ENCODE data around the gene JPH4.

JPH4 gene

DNA sequence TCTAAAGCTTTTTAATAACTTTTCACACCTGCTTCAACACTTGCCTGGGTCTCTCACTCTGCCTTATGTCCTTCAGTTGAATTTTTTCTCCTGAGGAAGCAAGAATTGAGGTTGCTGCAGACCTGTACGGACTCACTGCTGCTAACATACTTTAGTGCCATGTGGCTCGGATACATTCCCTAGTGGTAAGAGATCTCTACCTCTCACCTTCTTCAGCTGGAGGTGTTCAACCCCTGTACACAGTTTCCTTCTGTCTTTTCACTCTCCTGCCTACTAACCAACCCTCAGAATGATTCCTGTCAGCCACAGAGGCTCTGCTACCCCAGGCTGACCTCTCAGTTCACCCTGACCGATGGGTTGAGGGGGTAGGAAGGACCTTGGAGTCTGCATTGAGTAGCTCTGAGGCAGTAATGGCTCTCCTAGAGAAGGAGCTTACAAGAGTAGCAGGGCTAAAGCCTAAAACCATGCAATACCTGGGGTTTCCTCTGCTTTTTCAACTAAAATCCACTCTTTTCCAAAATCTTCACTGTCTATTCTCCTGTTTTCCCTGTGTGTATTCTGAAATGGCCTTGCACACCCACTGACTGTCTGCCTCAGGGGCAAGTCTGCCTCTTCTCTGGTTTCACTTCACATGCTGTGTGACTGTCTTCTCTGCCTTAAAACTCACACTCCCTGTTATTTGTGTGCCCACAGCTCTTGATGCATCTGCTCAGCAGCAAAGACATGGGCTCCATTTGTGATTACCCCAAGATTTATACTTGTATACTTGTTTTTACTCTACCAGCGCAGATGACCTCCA lies 43.5 kb upstream of the JPH4 start:
- no peak overlapping the region for H3K4me3 ChIP-seq (ENCODE audit: low read length)
- TF ChIP-seq, protein P1, sequence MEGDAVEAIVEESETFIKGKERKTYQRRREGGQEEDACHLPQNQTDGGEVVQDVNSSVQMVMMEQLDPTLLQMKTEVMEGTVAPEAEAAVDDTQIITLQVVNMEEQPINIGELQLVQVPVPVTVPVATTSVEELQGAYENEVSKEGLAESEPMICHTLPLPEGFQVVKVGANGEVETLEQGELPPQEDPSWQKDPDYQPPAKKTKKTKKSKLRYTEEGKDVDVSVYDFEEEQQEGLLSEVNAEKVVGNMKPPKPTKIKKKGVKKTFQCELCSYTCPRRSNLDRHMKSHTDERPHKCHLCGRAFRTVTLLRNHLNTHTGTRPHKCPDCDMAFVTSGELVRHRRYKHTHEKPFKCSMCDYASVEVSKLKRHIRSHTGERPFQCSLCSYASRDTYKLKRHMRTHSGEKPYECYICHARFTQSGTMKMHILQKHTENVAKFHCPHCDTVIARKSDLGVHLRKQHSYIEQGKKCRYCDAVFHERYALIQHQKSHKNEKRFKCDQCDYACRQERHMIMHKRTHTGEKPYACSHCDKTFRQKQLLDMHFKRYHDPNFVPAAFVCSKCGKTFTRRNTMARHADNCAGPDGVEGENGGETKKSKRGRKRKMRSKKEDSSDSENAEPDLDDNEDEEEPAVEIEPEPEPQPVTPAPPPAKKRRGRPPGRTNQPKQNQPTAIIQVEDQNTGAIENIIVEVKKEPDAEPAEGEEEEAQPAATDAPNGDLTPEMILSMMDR (IDR thresholded peaks at IDR 0.05; ENCODE audit: low read depth, low read length, poor library complexity, severe bottlenecking), result no peak
- TF ChIP-seq EZH2phosphoT487 (IDR thresholded peaks at IDR 0.05; ENCODE audit: borderline replicate concordance, low read length), result no peak
- H3K27me3 ChIP-seq (ENCODE audit: control insufficient read depth, low read length), result peaks cover 3% of the 10 kb centered on the region; the same call in 1 of the 2 replicates
- H4K20me1 ChIP-seq (ENCODE audit: control insufficient read depth, insufficient read depth, low read depth, low read length), result no peaks in the 10 kb centered on the region
- H3K9me3 ChIP-seq (ENCODE audit: control insufficient read depth, insufficient read depth, low read length), result peaks cover 21% of the 10 kb centered on the region
- H3K4me1 ChIP-seq (ENCODE audit: control insufficient read depth, low read length), result no peaks in the 10 kb centered on the region
- no peak overlapping the region for H3K4me2 ChIP-seq (ENCODE audit: low read length)
- no peaks in the 10 kb centered on the region for H3K36me3 ChIP-seq (ENCODE audit: control insufficient read depth, low read length)
- no peaks in the 10 kb centered on the region for H3K79me2 ChIP-seq (ENCODE audit: control insufficient read depth, low read length)
- H3K9me2 ChIP-seq (replicated peaks; ENCODE audit: control insufficient read depth, low read length), result no peaks in the 10 kb centered on the region
- H3F3A ChIP-seq (ENCODE audit: control insufficient read depth, insufficient read depth), result no peaks in the 10 kb centered on the region
- no peak overlapping the region for H3K27ac ChIP-seq (ENCODE audit: low read depth, low read length)

DNA sequence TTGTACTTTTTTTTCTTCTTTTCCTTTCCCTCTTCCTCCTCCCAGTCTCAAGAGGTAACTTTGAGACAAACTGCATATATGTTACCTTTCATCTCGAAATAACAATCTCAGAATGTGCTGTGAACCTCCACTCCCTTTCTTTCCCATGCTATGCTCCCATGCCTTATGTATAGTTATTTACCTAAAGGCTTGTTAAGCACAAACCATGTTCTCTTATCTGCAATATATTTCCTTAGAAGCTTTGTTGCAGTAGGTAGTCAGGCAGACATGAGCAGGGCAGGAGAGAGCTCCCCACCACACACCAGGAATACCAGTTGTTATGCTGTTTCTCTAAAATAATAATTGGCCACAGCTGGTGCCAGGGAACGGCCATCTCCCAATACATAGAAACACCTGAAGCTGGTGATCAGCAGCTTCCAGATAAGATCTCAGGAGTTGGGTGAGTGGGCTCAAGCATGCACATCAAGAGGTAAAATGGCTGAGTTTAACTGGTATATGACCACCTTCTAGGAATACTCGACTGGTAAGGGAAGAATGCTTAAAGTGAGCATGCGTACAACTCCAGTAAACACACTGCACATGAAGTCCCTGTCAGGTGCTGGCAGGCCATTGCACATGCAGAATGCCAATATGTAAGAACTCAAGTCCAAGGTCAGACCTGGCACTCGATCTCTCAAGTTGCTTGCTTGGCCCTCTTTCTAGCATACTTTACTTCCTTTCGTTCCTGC lies 42.8 kb upstream of the JPH4 start:
- Histone ChIP-seq H4K20me1 (ENCODE audit: control insufficient read depth, insufficient read depth, low read depth, low read length) (no peaks in the 10 kb centered on the region), H3F3A (ENCODE audit: control insufficient read depth, insufficient read depth) (no peaks in the 10 kb centered on the region), H3K27ac (ENCODE audit: low read depth, low read length) (no peak overlapping the region), H3K4me1 (ENCODE audit: control insufficient read depth, low read length) (no peaks in the 10 kb centered on the region), H3K4me2 (ENCODE audit: low read length) (no peak overlapping the region), H3K27me3 (ENCODE audit: control insufficient read depth, low read length) (peaks cover 3% of the 10 kb centered on the region; the same call in 1 of the 2 replicates), H3K9me3 (ENCODE audit: control insufficient read depth, insufficient read depth, low read length) (peaks cover 21% of the 10 kb centered on the region), H3K79me2 (ENCODE audit: control insufficient read depth, low read length) (no peaks in the 10 kb centered on the region), H3K4me3 (ENCODE audit: low read length) (no peak overlapping the region), H3K9me2 (replicated peaks; ENCODE audit: control insufficient read depth, low read length) (no peaks in the 10 kb centered on the region), H3K36me3 (ENCODE audit: control insufficient read depth, low read length) (no peaks in the 10 kb centered on the region)
- TF ChIP-seq, protein P1 (IDR thresholded peaks at IDR 0.05; ENCODE audit: low read depth, low read length, poor library complexity, severe bottlenecking), result no peak
- TF ChIP-seq EZH2phosphoT487 (IDR thresholded peaks at IDR 0.05; ENCODE audit: borderline replicate concordance, low read length), result no peak

DNA sequence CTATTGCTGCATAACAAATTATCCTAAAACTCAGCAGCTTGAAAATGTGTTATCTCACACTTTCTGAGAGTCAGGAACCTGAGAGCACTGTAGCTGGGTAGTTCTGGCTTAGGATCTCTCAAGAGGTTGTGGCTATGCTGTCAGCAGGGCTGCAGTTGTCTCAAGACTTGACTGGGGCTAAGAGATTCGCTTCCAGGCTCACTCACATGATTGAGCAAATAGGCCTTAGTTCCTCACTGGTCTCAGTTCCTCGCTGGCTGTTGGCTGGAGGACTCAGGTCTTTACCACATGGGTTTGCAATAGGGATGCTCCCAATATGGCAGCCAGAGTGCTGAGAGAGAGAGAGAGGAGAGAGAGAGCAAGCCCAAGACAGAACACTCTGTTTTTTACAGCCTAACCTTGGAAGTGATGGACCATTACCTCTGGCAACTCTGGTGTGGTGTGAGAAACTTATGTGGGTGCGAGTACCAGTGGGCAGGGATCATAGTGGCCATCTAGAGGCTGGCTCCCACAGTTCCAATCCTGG lies 41.6 kb upstream of the JPH4 start:
- no peaks in the 10 kb centered on the region for H3K36me3 ChIP-seq (ENCODE audit: control insufficient read depth, low read length)
- no peak overlapping the region for H3K27ac ChIP-seq (ENCODE audit: low read depth, low read length)
- H3K4me1 ChIP-seq (ENCODE audit: control insufficient read depth, low read length), result no peaks in the 10 kb centered on the region
- H3K9me3 ChIP-seq (ENCODE audit: control insufficient read depth, insufficient read depth, low read length), result peaks cover 14% of the 10 kb centered on the region
- no peak overlapping the region for H3K4me3 ChIP-seq (ENCODE audit: low read length)
- H3F3A ChIP-seq (ENCODE audit: control insufficient read depth, insufficient read depth), result no peaks in the 10 kb centered on the region
- no peaks in the 10 kb centered on the region for H3K9me2 ChIP-seq (replicated peaks; ENCODE audit: control insufficient read depth, low read length)
- TF ChIP-seq, protein P1 (IDR thresholded peaks at IDR 0.05; ENCODE audit: low read depth, low read length, poor library complexity, severe bottlenecking), result no peak
- no peak for TF ChIP-seq EZH2phosphoT487 (IDR thresholded peaks at IDR 0.05; ENCODE audit: borderline replicate concordance, low read length)
- peaks cover 3% of the 10 kb centered on the region; the same call in 1 of the 2 replicates for H3K27me3 ChIP-seq (ENCODE audit: control insufficient read depth, low read length)
- H3K79me2 ChIP-seq (ENCODE audit: control insufficient read depth, low read length), result no peaks in the 10 kb centered on the region
- no peak overlapping the region for H3K4me2 ChIP-seq (ENCODE audit: low read length)
- no peaks in the 10 kb centered on the region for H4K20me1 ChIP-seq (ENCODE audit: control insufficient read depth, insufficient read depth, low read depth, low read length)
